ENCODE measurements around the gene SKAP1. TPM values are rescaled to one million over a fixed set of nuclear protein-coding genes. Genes with fewer than 3 reads are reported as not detected.

Gene SKAP1
- polyA plus RNA-seq, 1 of the 3 experiments (the other 2 are of a cell fraction): not detected

DNA sequence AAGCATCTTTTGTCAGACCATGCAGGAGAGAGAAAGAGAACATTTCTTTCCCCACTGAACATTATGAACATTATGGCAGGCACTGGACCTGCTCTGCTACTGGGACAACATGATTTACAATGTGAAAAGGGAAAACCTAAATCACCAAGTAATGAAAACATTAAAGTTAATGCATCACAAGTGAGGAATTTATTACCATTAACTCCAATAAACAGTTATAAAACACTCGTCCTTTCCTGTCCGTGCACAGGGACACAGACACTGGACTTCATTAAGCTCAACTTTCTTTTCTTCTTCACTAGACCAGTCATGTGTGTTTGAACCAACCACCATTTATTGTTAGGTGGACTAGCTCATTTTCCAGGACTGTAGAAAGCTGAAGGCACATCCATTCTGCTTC lies 227.1 kb downstream of the SKAP1 start:
- H3K36me3 ChIP-seq (replicated peaks in 1 of 2; ENCODE audit: control insufficient read depth in 1 of 2, insufficient read depth in 2 of 2, low read length in 1 of 2): no peaks in the 10 kb centered on the region
- H3K9me3 ChIP-seq: no peaks in the 10 kb centered on the region
- no peak overlapping the region for H2AFZ ChIP-seq (ENCODE audit: low read depth)
- H3K27me3 ChIP-seq (ENCODE audit: insufficient read depth): peaks cover 78% of the 10 kb centered on the region
- no peaks in the 10 kb centered on the region for H3K4me1 ChIP-seq (ENCODE audit: control insufficient read depth in 1 of 2, insufficient read depth in 2 of 2, low read depth in 1 of 2, low read length in 1 of 2)
- CTCF ChIA-PET: no interaction called here
- H3F3A ChIP-seq (replicated peaks; ENCODE audit: insufficient read depth): no peaks in the 10 kb centered on the region
- no peaks in the 10 kb centered on the region for H4K20me1 ChIP-seq (ENCODE audit: insufficient read depth)
- H3K9me2 ChIP-seq: no peaks in the 10 kb centered on the region
- H3K79me2 ChIP-seq (ENCODE audit: insufficient read depth): no peaks in the 10 kb centered on the region
- no peak overlapping the region for H3K4me3 ChIP-seq (ENCODE audit: low read depth in 2 of 2, low read length in 1 of 2)
- 9% methylated on average over 2 of the region's 2 CpGs for WGBS (ENCODE audit: low lambda C conversion rate)
- H3K9ac ChIP-seq: no peak overlapping the region
- DNase-seq: no peak
- no peak overlapping the region for H3K4me2 ChIP-seq
- TF ChIP-seq NRF1 (IDR thresholded peaks at IDR 0.05; ENCODE audit: low read depth, low read length) (no peak), MXI1 (IDR thresholded peaks at IDR 0.05; ENCODE audit: low read depth, low read length) (no peak), JUND (IDR thresholded peaks at IDR 0.05) (no peak), FOSL2 (IDR thresholded peaks at IDR 0.05; ENCODE audit: borderline replicate concordance, low read depth) (no peak), RAD21 (IDR thresholded peaks at IDR 0.05; ENCODE audit: low read length) (no peak), CHD2 (IDR thresholded peaks at IDR 0.05; ENCODE audit: low read length, partially characterized antibody) (no peak)
- TF ChIP-seq, protein P1, sequence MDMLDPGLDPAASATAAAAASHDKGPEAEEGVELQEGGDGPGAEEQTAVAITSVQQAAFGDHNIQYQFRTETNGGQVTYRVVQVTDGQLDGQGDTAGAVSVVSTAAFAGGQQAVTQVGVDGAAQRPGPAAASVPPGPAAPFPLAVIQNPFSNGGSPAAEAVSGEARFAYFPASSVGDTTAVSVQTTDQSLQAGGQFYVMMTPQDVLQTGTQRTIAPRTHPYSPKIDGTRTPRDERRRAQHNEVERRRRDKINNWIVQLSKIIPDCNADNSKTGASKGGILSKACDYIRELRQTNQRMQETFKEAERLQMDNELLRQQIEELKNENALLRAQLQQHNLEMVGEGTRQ (IDR thresholded peaks at IDR 0.05; ENCODE audit: borderline replicate concordance, low read depth, low read length): no peak
- H3K27ac ChIP-seq (ENCODE audit: low read depth in 2 of 2, low read length in 1 of 2): no peak overlapping the region
- POLR2A ChIA-PET: no interaction called here

DNA sequence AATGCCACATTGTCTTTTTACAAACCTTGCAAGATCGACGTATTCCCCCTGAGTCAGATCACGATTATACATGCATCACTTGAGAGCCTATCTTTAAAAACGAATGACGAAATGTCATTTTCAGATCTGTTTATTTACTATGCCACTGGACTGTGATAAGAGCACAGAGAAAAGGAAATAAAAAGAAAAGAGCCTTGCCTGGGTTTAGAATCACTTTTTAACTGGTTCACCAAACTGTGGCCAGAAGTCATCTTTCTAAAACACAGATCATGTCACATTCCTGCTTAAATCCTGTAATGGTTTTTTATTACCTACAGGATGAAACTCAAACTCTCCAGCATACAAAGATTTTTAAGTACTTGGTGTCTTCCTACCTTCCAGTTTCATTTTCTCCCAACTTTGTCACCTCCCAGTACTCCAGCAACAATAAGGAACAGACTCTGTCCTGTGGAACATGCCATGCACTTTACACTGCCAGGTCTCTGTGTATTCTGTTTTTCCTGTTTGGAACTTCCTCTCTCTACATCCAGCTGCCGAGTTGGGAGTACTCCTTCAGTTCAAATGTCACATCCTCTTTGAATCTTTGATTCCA lies 231.0 kb downstream of the SKAP1 start:
- Histone ChIP-seq H3K36me3 (replicated peaks in 1 of 2; ENCODE audit: control insufficient read depth in 1 of 2, insufficient read depth in 2 of 2, low read length in 1 of 2) (no peaks in the 10 kb centered on the region), H3K4me2 (no peak overlapping the region), H3K9me3 (no peaks in the 10 kb centered on the region), H3K79me2 (ENCODE audit: insufficient read depth) (no peaks in the 10 kb centered on the region), H3K27me3 (ENCODE audit: insufficient read depth) (peaks cover 93% of the 10 kb centered on the region), H3K4me1 (ENCODE audit: control insufficient read depth in 1 of 2, insufficient read depth in 2 of 2, low read depth in 1 of 2, low read length in 1 of 2) (no peaks in the 10 kb centered on the region), H2AFZ (ENCODE audit: low read depth) (no peak overlapping the region), H3K9ac (no peak overlapping the region), H3F3A (replicated peaks; ENCODE audit: insufficient read depth) (peaks cover 3% of the 10 kb centered on the region), H3K27ac (ENCODE audit: low read depth in 2 of 2, low read length in 1 of 2) (no peak overlapping the region), H4K20me1 (ENCODE audit: insufficient read depth) (no peaks in the 10 kb centered on the region), H3K4me3 (ENCODE audit: low read depth in 2 of 2, low read length in 1 of 2) (no peak overlapping the region), H3K9me2 (no peaks in the 10 kb centered on the region)
- POLR2A ChIA-PET: no interaction called here
- TF ChIP-seq JUND (IDR thresholded peaks at IDR 0.05) (no peak), MEF2A (IDR thresholded peaks at IDR 0.05; ENCODE audit: borderline replicate concordance, low read depth) (no peak), YY1 (IDR thresholded peaks at IDR 0.05; ENCODE audit: low read depth) (no peak), RAD21 (IDR thresholded peaks at IDR 0.05; ENCODE audit: low read length) (no peak), FOXM1 (IDR thresholded peaks at IDR 0.05; ENCODE audit: low read depth) (no peak), TCF12 (IDR thresholded peaks at IDR 0.05) (no peak), MXI1 (IDR thresholded peaks at IDR 0.05; ENCODE audit: low read depth, low read length) (no peak), SIN3A (IDR thresholded peaks at IDR 0.05; ENCODE audit: borderline replicate concordance, low read depth, low read length) (no peak), CHD2 (IDR thresholded peaks at IDR 0.05; ENCODE audit: low read length, partially characterized antibody) (no peak), RCOR1 (IDR thresholded peaks at IDR 0.05; ENCODE audit: low read length) (no peak), EZH2phosphoT487 (IDR thresholded peaks at IDR 0.05; ENCODE audit: borderline replicate concordance, low read depth) (no peak)
- TF ChIP-seq, protein P2, sequence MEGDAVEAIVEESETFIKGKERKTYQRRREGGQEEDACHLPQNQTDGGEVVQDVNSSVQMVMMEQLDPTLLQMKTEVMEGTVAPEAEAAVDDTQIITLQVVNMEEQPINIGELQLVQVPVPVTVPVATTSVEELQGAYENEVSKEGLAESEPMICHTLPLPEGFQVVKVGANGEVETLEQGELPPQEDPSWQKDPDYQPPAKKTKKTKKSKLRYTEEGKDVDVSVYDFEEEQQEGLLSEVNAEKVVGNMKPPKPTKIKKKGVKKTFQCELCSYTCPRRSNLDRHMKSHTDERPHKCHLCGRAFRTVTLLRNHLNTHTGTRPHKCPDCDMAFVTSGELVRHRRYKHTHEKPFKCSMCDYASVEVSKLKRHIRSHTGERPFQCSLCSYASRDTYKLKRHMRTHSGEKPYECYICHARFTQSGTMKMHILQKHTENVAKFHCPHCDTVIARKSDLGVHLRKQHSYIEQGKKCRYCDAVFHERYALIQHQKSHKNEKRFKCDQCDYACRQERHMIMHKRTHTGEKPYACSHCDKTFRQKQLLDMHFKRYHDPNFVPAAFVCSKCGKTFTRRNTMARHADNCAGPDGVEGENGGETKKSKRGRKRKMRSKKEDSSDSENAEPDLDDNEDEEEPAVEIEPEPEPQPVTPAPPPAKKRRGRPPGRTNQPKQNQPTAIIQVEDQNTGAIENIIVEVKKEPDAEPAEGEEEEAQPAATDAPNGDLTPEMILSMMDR (IDR thresholded peaks at IDR 0.05): no peak
- CTCF ChIA-PET: interaction anchor here (1.4 to 1.7 kb wide), 2 partner anchors 19 to 473 kb away, joined by 4 read pairs; no protein-coding TSS in a partner anchor
- DNase-seq: no peak
- 4% methylated on average over 6 of the region's 6 CpGs for WGBS (ENCODE audit: low lambda C conversion rate)

All from SK-N-SH (cell line).